Measurements from ENCODE around the gene DNAJC11. TPM values are rescaled to one million over a fixed set of nuclear protein-coding genes. Genes with fewer than 3 reads are reported as not detected.

DNAJC11 gene
- total RNA-seq, 1 experiment from 2014 or later, result 75.6 TPM

GRCh38 chr1:6703016-6703415 is 1.4 kb upstream of the DNAJC11 start:
- Histone ChIP-seq H3K79me2 (ENCODE audit: insufficient read depth, low read length) (peaks cover 36% of the 10 kb centered on the region), H3K27me3 (ENCODE audit: insufficient read depth, low read length) (no peaks in the 10 kb centered on the region), H3K9ac (ENCODE audit: low read length) (no peak overlapping the region), H3K27ac (ENCODE audit: low read depth, low read length) (no peak overlapping the region), H3K9me2 (ENCODE audit: insufficient read depth) (no peaks in the 10 kb centered on the region), H4K20me1 (ENCODE audit: insufficient read depth) (peaks cover 3% of the 10 kb centered on the region; the same call in 1 of the 2 replicates), H3K4me2 (ENCODE audit: low read length) (no peak overlapping the region), H3K36me3 (ENCODE audit: control insufficient read depth in 1 of 2, insufficient read depth in 2 of 2, low read length in 2 of 2) (peaks cover 0 to 6% of the 10 kb centered on the region in 2 experiments; a peak in 1 of 4 replicates), H3K4me3 (replicated peaks in 1 of 2; ENCODE audit: low read depth in 1 of 2, low read length in 2 of 2) (no peak overlapping the region), H3K4me1 (ENCODE audit: control insufficient read depth in 1 of 2, insufficient read depth in 2 of 2, low read length in 2 of 2) (peaks cover 5 to 20% of the 10 kb centered on the region in 2 experiments; a peak in 3 of 4 replicates), H2AFZ (ENCODE audit: low read depth, low read length, poor library complexity, severe bottlenecking) (no peak overlapping the region), H3K9me3 (ENCODE audit: control insufficient read depth in 1 of 2, insufficient read depth in 1 of 2, low read depth in 1 of 2, low read length in 2 of 2) (no peaks in the 10 kb centered on the region)
- ATAC-seq (no peak), DNase-seq (ENCODE audit: low read depth, low spot score) (no peak)
- RAD21 ChIA-PET (ENCODE audit: low non-redundant PET in 1 of 2, low total read pairs in 2 of 2, uncharacterized antibody in 2 of 2, unreplicated experiment in 2 of 2), result no interaction called here
- intact Hi-C loops (cut with micrococcal nuclease), result loop anchor here (5.0 kb wide), 1 partner anchor 504 kb away; no protein-coding TSS in a partner anchor
- POLR2A ChIA-PET, result no interaction called here
- CTCF ChIA-PET, result interaction anchor here (1.2 kb wide), 1 partner anchor 16 kb away, joined by 3 read pairs; no protein-coding TSS in a partner anchor
- no TSS peak for BruUV-seq (replicated peaks)
- no peak for TF ChIP-seq EZH2 (IDR thresholded peaks at IDR 0.05)
- no peak for TF ChIP-seq ZNF274 (IDR thresholded peaks at IDR 0.05; ENCODE audit: low read depth, low read length)
- TF ChIP-seq REST (IDR thresholded peaks at IDR 0.05; ENCODE audit: low read depth), result no peak
- no peak for TF ChIP-seq JUND (IDR thresholded peaks at IDR 0.05)
- TF ChIP-seq ELF1 (IDR thresholded peaks at IDR 0.05; ENCODE audit: borderline replicate concordance, low read depth), result no peak
- TF ChIP-seq CTCF (IDR thresholded peaks at IDR 0.05 in 2 of 3, conservative IDR thresholded peaks at IDR 0.05 in 1 of 3; ENCODE audit: borderline replicate concordance in 1 of 3, insufficient read depth in 1 of 3, low read depth in 2 of 3, low read length in 2 of 3), result no peak
- no peak for TF ChIP-seq RAD21 (IDR thresholded peaks at IDR 0.05; ENCODE audit: low read depth)
- TF ChIP-seq YY1 (IDR thresholded peaks at IDR 0.05; ENCODE audit: extremely low read depth, insufficient replicate concordance, low read depth, low read length), result no peak

All from HCT116 (cell line).